Peyer's patch (tissue), 4 donors: ENCODE results near the gene MGMT. TPM values are rescaled to one million over a fixed set of nuclear protein-coding genes. Genes with fewer than 3 reads are reported as not detected.

ENCODE experiments used
- DNase-seq, 3 donors: peaks; one replicate each; pipeline ENCODE4 v3.0.0-alpha.2; 2017 to 2019
- H3K27ac ChIP-seq, 4 donors: fragments of 200-600 bp; sonication (generic); one replicate each; pipeline ENCODE4 v1.5.1; 2016 to 2019
- H3K27me3 ChIP-seq, 2 donors: fragments of 200-600 bp; sonication (generic); one replicate each; pipeline ENCODE4 v1.5.1; 2019
- H3K36me3 ChIP-seq, 3 donors: fragments of 200-600 bp; sonication (generic); one replicate each; pipeline ENCODE4 v1.5.1; 2016 to 2019
- H3K4me1 ChIP-seq, 4 donors: fragments of 200-600 bp; sonication (generic); one replicate each; pipeline ENCODE4 v1.5.1; 2016 to 2019
- H3K4me3 ChIP-seq, 4 donors: fragments of 200-600 bp; sonication (generic); 1 replicate in 3 of 4; 2 replicates in 1 of 4; pipeline ENCODE4 v1.5.1; 2016 to 2019; ENCODE audit warnings: mild to moderate bottlenecking in 1 of 4
- H3K9me3 ChIP-seq, 4 donors: fragments of 200-600 bp; sonication (generic); one replicate each; pipeline ENCODE4 v1.5.1; 2016 to 2019; ENCODE audit warnings: mild to moderate bottlenecking in 1 of 4
- CTCF ChIP-seq, 6 experiments: fragments of 450-650 bp in 4 of 6; fragments of 200-600 bp in 2 of 6; sonication (generic) in 1 of 6; IDR thresholded peaks; one replicate each; pipeline ENCODE4 v1.5.1; 2017 to 2019; ENCODE audit warnings: antibody characterized with exemption in 6 of 6, mild to moderate bottlenecking in 3 of 6, moderate library complexity in 1 of 6
- POLR2A ChIP-seq, 2 donors: fragments of 450-650 bp; IDR thresholded peaks; one replicate each; pipeline ENCODE4 v1.5.1; 2017; ENCODE audit warnings: antibody characterized with exemption in 2 of 2, mild to moderate bottlenecking in 2 of 2, moderate library complexity in 2 of 2
- total RNA-seq, 4 donors: library from RNA; depleted of rRNA; stranded (reverse); fragments of >200 nt; gene quantifications; one replicate each; pipeline ENCODE4 v1.1.0, GENCODE V29; 2016

Gene MGMT
- total RNA-seq, 4 donors from 2014 or later = 24.5 to 43.7 (median 35.3) TPM

- Histone ChIP-seq H3K27me3 (no peaks in the 10 kb centered on the region), H3K36me3 (peaks cover 0 to 7% (median 0%) of the 10 kb centered on the region in 3 donors), H3K27ac (no peak overlapping the region), H3K4me1 (no peaks in the 10 kb centered on the region), H3K4me3 (no peak overlapping the region), H3K9me3 (peaks cover 0 to 4% (median 0%) of the 10 kb centered on the region in 4 donors)
- DNase-seq = no peak
- TF ChIP-seq CTCF (IDR thresholded peaks at IDR 0.05) (no peak), POLR2A (IDR thresholded peaks at IDR 0.05) (no peak)
Observed at GRCh38 chr10:129586898-129587443, 119.9 kb downstream of the MGMT start.

DNA sequence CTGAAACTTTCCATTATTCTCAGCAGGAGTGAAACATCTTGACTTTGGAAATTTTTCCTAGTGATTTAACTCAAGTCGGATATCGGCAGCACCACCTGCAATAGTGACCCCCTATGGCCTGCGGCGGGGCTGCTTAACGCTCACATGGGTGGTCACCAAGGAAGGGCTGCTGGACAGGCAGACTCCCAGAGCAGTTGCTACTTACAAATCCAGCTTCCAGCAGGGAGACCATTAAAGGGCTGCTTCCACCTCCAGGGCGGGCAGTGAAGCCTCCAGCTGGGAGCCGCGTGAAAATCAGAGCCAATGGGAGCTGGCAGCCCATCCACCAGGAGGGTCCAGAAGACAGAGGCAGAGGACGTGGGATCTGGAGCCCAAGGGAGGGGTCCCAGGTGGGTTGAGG lies 122.5 kb downstream of the MGMT start:
- no peak overlapping the region for H3K27ac ChIP-seq
- no peak for TF ChIP-seq POLR2A (IDR thresholded peaks at IDR 0.05)
- no peak for TF ChIP-seq CTCF (IDR thresholded peaks at IDR 0.05)

GRCh38 chr10:129593953-129594352 lies 126.9 kb downstream of the MGMT start:
- TF ChIP-seq CTCF (IDR thresholded peaks at IDR 0.05) (no peak), POLR2A (IDR thresholded peaks at IDR 0.05) (no peak)
- H3K4me1 ChIP-seq = no peaks in the 10 kb centered on the region
- no peaks in the 10 kb centered on the region for H3K27me3 ChIP-seq
- no peak overlapping the region for H3K27ac ChIP-seq
- DNase-seq = no peak
- no peaks in the 10 kb centered on the region for H3K9me3 ChIP-seq
- H3K4me3 ChIP-seq = no peak overlapping the region
- H3K36me3 ChIP-seq = peaks cover 0 to 7% (median 0%) of the 10 kb centered on the region in 3 donors

More for the DNA sequence above, 122.5 kb downstream of the MGMT start:
- DNase-seq = no peak
- no peaks in the 10 kb centered on the region for H3K4me1 ChIP-seq
- peaks cover 0 to 4% (median 0%) of the 10 kb centered on the region in 4 donors for H3K9me3 ChIP-seq
- H3K4me3 ChIP-seq = no peak overlapping the region
- no peaks in the 10 kb centered on the region for H3K27me3 ChIP-seq
- H3K36me3 ChIP-seq = peaks cover 0 to 7% (median 0%) of the 10 kb centered on the region in 3 donors

DNA sequence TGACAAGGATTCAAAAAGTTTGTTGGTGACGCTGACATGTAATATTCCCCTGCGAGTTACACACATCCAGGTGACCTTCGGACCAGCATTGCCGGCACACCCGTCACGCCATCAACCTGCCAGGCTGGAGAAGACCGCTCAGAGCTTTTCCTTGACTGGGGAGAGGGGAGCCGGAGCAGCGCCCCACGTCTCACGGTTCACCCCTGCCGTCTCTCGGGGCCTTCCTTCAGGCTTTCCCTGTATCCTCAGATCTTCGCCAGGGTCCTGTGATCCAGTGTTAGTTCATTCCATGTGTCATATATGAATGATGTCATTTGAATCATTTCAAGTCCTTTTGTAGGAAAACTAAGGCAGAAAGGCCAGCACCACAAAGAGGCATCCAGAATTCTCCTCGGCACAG lies 127.8 kb downstream of the MGMT start:
- Histone ChIP-seq H3K9me3 (no peaks in the 10 kb centered on the region), H3K27me3 (no peaks in the 10 kb centered on the region), H3K4me3 (no peak overlapping the region), H3K36me3 (no peaks in the 10 kb centered on the region), H3K4me1 (no peaks in the 10 kb centered on the region), H3K27ac (no peak overlapping the region)
- TF ChIP-seq CTCF (IDR thresholded peaks at IDR 0.05) (no peak), POLR2A (IDR thresholded peaks at IDR 0.05) (no peak)
- no peak for DNase-seq

- no peak for DNase-seq
- TF ChIP-seq CTCF (IDR thresholded peaks at IDR 0.05) = no peak
- TF ChIP-seq POLR2A (IDR thresholded peaks at IDR 0.05) = no peak
- H3K27me3 ChIP-seq = no peaks in the 10 kb centered on the region
- no peaks in the 10 kb centered on the region for H3K9me3 ChIP-seq
- H3K4me3 ChIP-seq = no peak overlapping the region
- no peaks in the 10 kb centered on the region for H3K36me3 ChIP-seq
- no peaks in the 10 kb centered on the region for H3K4me1 ChIP-seq
- no peak overlapping the region for H3K27ac ChIP-seq
Observed at GRCh38 chr10:129598413-129598812, 131.4 kb downstream of the MGMT start.

GRCh38 chr10:129599160-129599559 lies 132.1 kb downstream of the MGMT start:
- no peaks in the 10 kb centered on the region for H3K27me3 ChIP-seq
- no peak for DNase-seq
- TF ChIP-seq POLR2A (IDR thresholded peaks at IDR 0.05) (no peak), CTCF (IDR thresholded peaks at IDR 0.05) (no peak)
- H3K27ac ChIP-seq = no peak overlapping the region
- H3K36me3 ChIP-seq = no peaks in the 10 kb centered on the region
- H3K4me3 ChIP-seq = no peak overlapping the region
- no peaks in the 10 kb centered on the region for H3K9me3 ChIP-seq
- H3K4me1 ChIP-seq = no peaks in the 10 kb centered on the region
